AG20443 (cell line): Measurements from ENCODE around the gene FAM234A.
A peak's percentile ranks its signal among the peaks of the same experiment; 100 is the strongest.
"Not testable (repeated sequence)": the region's sequence is repeated elsewhere in the genome, so short reads cannot be mapped to it uniquely, and the experiment has no call there.

Experiments
- DNase-seq: peaks from one replicate; pipeline ENCODE4 v3.0.0; 2012; ENCODE audit warnings: low spot score, mixed read lengths

The FAM234A gene

DNA sequence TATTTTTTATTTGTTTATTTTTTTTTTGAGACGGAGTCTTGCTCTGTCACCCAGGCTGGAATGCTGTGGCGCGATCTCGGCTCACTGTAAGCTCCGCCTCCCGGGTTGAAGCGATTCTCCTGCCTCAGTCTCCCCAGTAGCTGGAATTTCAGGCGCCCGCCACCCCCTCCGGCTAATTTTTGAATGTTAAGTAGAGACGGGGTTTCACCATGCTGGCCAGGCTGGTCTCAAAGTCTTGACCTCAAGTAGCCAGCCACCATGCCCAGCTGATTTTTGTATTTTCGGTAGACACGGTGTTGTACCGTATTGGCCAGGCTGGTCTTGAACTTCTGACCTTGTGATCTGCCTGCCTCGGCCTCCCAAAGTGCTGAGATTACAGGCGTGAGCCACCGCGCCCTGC lies 4.3 kb upstream of the FAM234A start:
- DNase-seq, result not testable (repeated sequence)

DNA sequence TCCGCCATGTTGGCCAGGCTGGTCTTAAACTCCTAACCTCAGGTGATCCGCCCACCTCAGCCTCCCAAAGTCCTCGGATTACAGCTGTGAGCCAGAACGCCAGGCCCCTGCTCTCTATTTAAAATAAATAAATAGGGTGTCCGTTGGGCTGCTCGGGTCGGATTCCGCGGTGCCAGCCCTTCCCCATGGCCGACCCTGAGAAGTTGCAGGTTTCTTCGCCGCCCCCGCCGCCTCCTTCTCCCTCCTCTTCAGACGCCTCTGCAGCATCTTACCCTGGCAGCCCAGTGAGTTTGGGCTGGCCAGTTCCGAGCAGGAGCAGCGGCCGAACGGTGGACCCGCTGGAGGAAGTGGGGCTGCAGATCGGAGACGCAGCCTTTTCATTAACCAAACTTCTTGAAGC lies 3.7 kb upstream of the FAM234A start:
- DNase-seq, result no peak

DNA sequence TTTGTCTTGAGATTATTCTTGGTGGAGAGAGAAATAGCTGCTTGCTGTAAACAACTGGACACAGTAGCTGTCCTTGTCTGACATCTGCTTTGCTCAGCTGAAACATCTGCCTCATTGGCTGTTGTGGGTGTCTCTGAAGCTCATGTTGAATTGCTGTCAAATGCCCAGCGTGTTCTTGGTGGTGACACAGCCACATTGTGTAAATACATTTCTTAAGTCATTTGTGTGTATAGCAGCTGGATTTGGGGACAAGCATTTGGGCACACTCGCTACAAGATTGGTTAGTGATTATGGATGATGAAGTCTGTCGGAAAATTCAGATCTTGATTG lies 5.3 kb downstream of the FAM234A start:
- DNase-seq, result peak; percentile 22

DNA sequence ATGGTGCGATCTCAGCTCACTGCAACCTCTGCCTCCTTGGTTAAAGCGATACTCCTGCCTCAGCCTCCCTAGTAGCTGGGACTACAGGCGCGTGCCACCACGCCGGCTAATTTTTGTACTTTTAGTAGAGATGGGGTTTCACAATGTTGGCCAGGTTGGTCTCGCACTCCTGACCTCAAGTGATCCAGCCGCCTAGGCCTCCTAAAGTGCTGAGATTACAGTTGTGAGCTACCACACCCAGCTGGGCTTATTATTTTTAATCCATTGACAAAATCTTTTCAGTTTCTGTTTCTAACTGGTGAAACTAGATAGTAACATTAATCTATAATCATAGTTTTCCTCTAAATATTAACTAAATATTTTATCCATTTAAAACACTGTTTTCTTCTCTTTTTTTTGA lies 5.9 kb downstream of the FAM234A start:
- no peak for DNase-seq

DNA sequence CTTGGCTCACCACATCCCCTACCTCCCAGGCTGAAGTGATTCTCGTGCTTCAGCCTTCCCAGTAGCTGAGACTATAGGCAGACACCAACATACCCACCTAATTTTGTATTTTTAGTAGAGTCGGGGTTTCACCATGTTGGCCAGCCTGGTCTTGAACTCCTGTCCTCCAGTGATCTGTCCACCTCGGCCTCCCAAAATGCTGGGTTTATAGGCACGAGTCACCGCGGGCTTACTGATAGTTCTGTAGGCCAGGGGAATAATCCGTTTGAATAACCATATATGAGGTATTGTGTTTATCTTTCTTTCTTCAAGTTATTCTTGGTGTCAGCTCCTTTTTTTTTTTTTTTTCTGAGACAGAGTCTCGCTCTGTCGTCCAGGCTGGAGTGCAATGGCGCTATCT lies 7.7 kb downstream of the FAM234A start:
- no peak for DNase-seq

DNA sequence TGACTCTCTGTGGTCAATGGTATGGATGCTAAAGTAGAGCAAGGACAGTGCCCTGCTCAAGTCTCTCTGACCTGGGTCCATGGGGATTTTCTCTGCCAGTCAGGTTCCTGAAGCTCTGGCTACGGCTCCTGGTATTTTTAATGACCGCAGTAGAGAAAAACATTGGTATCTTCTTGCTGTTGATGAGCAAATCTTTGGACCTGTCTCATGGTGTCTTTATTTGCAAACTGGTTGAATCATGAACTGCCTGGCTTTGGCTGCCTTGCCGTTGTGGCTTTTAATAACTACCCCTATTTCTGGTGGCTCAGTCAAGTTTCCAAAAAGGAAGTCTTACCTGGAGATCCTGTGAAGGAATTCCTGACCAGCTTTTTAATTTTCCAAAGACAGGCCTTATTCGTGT lies 8.7 kb downstream of the FAM234A start:
- DNase-seq, result no peak

DNA sequence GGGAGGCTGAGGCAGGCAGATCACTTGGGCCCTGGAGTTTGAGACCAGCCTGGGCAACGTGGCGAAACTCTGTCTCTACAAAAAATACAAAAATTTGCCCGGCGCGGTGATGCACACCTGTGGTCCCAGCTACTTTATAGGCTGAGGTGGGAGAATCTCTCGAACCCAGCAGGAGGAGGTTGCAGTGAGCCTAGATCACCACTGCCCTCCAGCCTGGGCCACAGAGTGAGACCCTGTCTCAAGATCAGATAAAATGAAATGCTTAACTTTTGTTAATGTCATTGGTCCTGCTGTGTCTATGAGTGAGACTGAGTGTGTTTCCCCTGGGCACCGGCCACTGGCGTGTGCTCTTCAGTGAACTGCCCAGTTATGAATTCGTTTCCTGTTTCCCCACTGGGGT lies 10.5 kb downstream of the FAM234A start:
- no peak for DNase-seq

DNA sequence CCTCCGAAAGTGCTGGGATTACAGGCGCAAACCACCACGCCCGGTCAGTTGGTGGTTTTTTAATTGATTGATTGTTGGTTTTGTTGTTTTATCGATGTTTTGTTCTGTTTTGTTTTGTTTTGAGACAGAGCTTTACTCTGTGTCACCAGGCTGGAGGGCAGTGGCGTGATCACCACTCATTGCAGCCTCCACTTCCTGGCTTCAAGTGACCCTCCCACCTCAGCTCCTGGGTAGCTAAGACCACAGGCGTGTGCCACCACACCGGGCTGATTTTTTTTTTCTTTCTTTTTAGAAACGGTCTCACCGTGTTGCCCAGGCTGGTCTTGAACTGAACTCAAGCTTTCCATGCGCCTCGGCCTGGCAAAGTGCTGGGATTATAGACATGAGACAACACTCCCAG lies 12.4 kb downstream of the FAM234A start:
- no peak for DNase-seq

DNA sequence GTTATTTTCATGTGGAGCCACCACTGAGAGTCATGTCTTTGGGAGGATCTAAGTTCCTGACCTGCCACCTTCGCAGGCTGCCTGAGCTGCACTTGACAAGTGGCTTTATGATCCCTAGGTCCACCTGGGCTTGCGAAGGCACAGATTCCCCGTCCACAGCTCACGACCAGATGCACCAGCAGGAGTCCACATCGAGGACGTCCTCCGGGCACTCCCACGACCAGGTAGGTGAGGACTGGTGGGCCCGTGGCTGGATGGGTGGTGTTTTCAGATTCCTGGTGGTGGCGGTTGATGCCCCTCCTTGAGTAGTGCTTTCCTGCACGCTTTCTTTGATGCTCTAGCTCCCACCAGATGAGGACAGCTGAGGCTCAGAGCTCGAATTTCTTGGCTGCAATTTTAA lies 14.8 kb downstream of the FAM234A start:
- no peak for DNase-seq

DNA sequence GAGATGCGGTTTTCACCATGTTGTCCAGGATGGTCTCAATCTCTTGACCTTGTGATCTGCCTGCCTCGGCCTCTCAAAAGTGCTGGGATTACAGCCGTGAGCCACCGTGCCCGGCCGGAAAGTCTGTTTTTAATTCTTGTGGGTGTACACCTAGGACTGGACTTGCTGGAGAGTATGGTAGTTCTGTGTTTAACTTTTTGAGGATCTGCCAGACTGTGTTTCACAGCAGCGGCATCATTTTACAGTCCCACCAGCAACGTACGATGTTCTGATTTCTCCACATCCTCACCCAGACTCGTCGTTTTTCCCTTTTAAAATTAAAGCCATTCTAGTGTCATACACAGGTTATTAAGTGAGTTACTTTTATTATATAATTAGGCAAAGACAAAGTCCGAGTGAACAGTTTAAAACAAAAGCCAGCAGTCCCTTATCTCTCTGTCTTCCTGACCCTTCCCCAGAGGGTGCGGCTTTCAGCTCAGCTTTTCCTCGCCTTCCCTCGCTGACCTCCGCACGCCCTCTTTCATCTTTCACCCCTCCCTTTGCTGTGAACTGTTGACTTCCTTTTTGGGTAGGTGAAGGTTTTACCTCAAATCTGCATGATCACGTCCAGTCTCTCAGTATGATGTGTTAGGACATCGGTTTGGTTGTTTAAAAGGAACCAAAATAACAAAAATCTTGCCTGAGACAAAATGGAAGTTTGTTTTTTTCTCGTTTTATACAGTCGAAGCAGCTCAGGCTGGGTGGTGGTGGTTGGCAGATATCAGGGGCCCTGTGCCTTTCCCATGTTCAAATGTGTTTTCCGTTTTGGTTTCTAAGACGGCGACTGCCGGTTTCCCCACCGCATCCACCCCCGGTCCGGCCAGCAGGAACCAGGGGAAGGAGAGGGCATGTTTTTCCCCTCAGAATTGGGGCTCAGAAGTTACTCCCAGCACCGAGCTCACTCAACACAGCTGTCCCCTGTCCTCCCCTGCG lies 18.0 kb downstream of the FAM234A start:
- DNase-seq, result no peak

DNA sequence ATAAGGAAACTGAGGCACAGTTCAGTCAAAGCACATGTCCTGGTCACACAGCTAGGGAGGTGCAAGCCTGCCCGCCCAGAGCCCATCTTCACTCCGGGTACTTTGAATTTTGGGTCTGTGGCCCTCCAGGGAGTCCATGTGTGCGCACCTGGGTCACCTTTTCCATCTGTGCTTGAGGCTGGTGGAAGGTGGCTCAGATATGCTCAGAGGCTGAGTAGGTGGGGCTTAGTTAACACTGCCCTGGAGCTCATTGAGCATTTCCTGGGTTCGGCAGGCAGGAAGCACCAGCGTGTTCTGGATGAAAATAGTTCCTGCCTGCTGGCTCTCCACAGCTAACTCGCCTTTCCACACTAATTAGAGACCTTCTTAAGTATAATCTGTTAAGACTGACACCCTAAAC lies 19.2 kb downstream of the FAM234A start:
- no peak for DNase-seq

DNA sequence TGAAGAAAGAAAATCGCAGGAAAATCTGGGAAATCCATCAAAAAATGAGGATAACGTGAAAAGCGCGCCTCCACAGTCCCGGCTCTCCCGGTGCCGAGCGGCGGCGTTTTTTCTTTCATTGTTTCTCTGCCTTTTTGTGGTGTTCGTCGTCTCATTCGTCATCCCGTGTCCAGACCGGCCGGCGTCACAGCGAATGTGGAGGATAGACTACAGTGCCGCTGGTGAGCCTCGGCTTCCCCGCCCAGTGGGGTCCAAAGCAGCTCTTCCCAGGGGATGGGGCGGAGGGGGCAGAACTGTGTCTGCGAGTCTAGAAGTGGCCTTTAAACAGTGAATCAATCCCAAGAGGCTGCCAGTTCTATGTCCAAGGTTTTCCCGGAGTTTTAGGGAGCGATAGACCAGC lies 19.8 kb downstream of the FAM234A start:
- no peak for DNase-seq

DNA sequence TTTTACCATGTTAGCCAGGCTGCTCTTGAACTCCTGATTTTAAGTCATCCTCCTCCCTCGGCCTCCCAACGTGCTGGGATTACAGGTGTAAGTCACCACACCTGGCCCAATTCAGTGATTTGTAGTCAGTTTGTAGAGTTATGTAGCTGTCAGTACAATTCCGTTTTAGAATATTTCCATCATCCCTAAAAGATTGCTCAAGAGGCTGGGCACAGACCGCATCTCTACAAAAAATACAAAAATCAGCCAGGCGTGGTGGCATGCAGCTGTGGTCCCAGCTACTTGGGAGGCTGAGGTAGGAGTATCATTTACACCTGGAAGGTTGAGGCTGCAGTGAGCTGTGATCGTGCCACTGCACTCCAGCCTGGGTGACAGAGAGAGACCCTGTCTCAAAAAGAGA lies 20.6 kb downstream of the FAM234A start:
- DNase-seq, result no peak

DNA sequence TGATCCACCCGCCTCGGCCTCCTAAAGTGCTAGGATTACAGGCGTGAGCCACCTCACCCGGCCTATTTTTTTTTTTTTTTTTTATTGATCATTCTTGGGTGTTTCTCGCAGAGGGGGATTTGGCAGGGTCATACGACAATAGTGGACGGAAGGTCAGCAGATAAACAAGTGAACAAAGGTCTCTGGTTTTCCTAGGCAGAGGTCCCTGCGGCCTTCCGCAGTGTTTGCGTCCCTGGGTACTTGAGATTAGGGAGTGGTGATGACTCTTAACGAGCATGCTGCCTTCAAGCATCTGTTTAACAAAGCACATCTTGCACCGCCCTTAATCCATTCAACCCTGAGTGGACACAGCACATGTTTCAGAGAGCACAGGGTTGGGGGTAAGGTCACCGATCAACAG lies 23.5 kb downstream of the FAM234A start:
- DNase-seq, result not testable (repeated sequence)

DNA sequence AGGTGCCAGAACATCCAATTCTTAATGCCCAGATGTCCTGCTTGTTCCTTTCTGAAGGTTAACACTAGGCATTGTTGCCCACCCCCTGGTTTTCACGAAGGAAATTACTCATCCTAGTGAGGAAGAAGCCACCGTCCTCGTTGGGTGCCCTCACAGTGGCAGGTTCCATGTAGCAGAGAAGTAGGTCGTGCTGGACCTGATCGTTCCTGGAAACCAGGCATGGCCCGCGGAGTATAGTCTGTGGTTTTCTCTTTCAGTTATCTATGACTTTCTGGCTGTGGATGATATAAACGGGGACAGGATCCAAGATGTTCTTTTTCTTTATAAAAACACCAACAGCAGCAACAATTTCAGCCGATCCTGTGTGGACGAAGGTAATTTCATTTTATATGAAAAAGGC lies 24.6 kb downstream of the FAM234A start:
- no peak for DNase-seq

DNA sequence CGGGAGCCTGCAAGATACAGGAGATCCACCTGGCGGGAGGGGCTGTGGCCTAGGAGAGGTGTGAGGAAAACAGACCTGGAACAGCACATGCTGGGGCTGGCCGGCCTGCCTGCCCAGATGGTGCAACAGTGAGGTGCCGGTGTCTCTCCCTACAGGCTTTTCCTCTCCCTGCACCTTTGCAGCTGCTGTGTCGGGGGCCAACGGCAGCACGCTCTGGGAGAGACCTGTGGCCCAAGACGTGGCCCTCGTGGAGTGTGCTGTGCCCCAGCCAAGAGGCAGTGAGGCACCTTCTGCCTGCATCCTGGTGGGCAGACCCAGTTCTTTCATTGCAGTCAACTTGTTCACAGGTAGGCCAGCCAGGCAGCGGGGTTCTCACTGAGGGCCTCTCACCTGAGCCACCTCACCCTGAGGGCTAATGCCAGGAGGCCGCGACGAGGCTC lies 25.2 kb downstream of the FAM234A start:
- no peak for DNase-seq

DNA sequence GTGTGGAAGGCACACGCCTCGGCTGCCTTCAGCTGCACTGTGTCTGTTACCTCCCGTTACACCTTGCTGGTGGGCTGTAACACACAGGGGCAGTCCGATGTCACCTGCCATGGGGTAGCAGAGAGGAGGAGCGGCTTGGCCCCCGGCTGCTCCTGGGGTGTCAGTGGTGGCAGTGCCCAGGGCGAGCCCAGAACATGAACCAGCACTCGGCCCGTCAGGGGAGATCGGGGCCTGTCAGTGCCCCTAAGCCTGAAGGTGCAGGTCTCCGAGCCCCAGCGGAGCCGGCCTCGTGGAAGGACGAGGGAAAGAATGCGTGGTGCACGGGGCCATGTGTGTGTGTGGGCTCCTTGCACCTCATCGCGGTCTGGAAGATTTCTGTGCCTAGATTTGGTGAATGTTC lies 25.7 kb downstream of the FAM234A start:
- DNase-seq, result no peak

DNA sequence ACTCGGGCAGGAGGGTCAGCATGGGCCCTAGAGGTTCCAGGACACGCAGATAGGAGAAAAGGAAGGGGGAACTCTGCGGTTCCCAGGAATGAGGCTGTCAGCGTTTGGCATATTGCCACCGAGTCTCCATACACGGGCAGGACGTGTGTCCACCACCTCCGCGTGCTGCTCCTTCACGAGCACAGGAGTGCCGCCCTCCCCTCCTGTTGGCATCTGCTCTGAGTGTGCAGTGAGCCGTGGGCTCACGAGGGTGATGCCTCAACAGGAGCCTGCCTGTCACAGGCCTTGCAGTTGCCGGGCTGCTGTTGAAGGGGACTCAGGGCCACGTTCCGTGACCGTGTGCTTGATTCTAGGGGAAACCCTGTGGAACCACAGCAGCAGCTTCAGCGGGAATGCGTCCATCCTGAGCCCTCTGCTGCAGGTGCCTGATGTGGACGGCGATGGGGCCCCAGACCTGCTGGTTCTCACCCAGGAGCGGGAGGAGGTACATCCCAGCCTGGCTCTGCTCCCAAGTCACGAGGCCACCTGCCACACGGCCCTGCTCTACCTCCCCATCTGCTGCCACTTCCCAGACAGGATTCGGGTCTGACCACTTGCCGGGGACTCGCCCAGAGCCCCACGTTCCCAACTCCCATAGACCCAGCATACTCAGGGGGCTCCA lies 26.5 kb downstream of the FAM234A start:
- no peak for DNase-seq

DNA sequence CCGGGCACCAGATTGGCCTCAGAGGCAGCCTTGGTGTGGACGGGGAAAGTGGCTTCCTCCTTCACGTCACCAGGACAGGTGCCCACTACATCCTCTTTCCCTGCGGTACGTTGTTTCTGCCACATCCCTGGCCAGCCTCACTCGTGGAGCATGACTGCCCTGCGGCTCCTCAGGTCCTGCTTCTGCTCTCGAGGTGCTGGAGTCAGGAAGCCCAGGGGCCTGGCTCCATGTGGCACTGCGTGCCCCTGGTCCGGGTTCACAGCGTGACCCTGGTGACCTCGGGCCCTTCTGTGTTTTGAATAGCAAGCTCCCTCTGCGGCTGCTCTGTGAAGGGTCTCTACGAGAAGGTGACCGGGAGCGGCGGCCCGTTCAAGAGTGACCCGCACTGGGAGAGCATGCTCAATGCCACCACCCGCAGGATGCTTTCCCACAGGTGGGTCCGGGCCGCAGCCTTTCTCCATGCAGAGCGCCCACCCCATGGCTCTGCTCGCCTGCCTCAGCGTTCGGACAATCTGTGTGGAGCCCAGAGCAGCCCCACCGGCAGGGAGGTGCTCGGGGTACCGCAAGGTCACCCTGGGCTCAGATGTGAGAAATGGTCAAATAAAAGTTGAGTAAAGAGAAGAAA lies 27.6 kb downstream of the FAM234A start:
- DNase-seq, result no peak

DNA sequence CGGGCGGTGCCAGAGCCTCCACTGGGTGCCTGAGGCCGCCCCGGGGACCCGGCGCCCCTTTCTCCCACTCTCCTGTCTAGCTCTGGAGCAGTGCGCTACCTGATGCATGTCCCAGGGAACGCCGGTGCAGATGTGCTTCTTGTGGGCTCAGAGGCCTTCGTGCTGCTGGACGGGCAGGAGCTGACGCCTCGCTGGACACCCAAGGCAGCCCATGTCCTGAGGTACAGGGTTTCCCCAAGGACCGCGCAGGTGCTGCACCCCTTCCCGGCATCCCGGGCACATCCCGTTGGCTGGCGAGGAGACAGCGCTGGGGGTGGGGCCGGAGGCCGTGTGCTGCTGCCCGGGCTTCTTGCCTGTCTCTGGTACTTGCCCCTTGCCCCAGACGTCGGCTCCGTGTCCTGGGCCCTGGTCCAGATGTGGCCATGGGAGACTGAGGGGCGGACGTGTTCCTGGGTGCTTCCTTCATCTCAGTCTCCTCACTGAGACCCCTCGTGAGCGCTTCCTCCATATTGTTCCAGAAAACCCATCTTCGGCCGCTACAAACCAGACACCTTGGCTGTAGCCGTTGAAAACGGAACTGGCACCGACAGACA lies 28.7 kb downstream of the FAM234A start:
- no peak for DNase-seq

DNA sequence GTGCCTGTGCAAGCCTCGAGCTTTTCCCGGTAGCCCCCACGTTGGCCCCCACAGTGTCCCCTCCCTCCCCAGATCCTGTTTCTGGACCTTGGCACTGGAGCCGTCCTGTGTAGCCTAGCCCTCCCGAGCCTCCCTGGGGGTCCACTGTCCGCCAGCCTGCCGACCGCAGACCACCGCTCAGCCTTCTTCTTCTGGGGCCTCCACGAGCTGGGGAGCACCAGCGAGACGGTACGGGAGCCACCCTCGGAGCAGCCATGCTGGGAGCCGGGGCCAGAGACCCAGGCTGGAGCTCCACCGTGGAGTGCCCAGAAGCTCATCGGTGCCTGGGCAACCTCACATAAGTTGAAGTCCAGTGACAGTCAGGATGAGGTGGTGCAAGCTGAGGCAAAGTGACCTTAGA lies 29.3 kb downstream of the FAM234A start:
- DNase-seq, result no peak

DNA sequence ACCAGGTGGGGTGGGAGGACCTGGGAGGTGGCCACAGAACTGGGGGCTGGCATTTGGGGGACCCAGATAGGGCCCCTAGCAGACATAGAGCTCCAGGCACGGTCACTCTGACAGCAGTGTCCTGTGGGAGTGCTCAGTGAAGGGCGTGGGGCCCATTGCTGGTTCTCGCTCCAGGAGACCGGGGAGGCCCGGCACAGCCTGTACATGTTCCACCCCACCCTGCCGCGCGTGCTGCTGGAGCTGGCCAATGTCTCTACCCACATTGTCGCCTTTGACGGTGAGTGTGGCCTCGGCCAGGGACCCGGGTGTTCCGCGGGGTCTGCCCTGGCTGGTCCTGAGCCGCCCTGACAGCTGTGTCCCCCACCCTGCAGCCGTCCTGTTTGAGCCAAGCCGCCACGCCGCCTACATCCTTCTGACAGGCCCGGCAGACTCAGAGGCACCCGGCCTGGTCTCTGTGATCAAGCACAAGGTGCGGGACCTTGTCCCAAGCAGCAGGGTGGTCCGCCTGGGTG lies 29.9 kb downstream of the FAM234A start:
- DNase-seq, result no peak
